CD4-positive, alpha-beta T cell (primary cell): ENCODE results near the gene FDX2. TPM values are rescaled to one million over a fixed set of nuclear protein-coding genes. Genes with fewer than 3 reads are reported as not detected.

Source experiments
- ATAC-seq: fragments of 200-7000 bp; cut with Tn5 transposase; one replicate; pipeline ENCODE4 v1.10.0; 2022; ENCODE audit warnings: mild to moderate bottlenecking; ENCODE audit not compliant: poor library complexity
- CTCF ChIA-PET: fragments of 350-600 bp; sonication (Branson Sonifier 250); formaldehyde crosslinking; loops from one replicate; lab custom pipeline; 2021; ENCODE audit warnings: antibody characterized with exemption, inconsistent platforms; lab: Charles Lee
- POLR2A ChIA-PET: fragments of 350-600 bp; sonication (Branson Sonifier 250); formaldehyde crosslinking; loops from one replicate; lab custom pipeline; 2021; ENCODE audit warnings: antibody characterized with exemption, inconsistent platforms; lab: Charles Lee
- DNase-seq, 14 experiments: peaks; one replicate each; pipeline ENCODE4 v3.0.0-alpha.2; 2013 to 2020; ENCODE audit warnings: mixed read lengths in 2 of 14
- H3K27ac ChIP-seq, 2 donors: one replicate each; pipeline versions ENCODE4 v1.5.1 to v1.7.0; 2013; ENCODE audit warnings: low read length in 2 of 2, low read depth in 1 of 2, mild to moderate bottlenecking in 1 of 2
- H3K27me3 ChIP-seq, 2 experiments: 1 replicate in 1 of 2; 2 replicates in 1 of 2; pipeline versions ENCODE4 v1.6.1 to v1.7.0; 2013; ENCODE audit warnings: low read length in 2 of 2, control low read depth in 1 of 2, mild to moderate bottlenecking in 1 of 2, moderate library complexity in 1 of 2; ENCODE audit not compliant: insufficient read depth in 2 of 2, control insufficient read depth in 1 of 2
- H3K36me3 ChIP-seq: one replicate; pipeline ENCODE4 v1.6.1; 2013; ENCODE audit warnings: low read length, control low read depth; ENCODE audit not compliant: insufficient read depth
- H3K4me1 ChIP-seq: one replicate; pipeline ENCODE4 v1.6.1; 2013; ENCODE audit warnings: low read length, control low read depth; ENCODE audit not compliant: insufficient read depth
- H3K4me3 ChIP-seq: one replicate; pipeline ENCODE4 v1.5.1; 2013; ENCODE audit warnings: mild to moderate bottlenecking, low read length, moderate library complexity
- H3K9me3 ChIP-seq, 2 experiments: 1 replicate in 1 of 2; 2 replicates in 1 of 2; pipeline versions ENCODE4 v1.6.1 to v1.7.0; 2013; ENCODE audit warnings: low read length in 2 of 2, mild to moderate bottlenecking in 2 of 2, control low read depth in 1 of 2, moderate library complexity in 1 of 2; ENCODE audit not compliant: control insufficient read depth in 1 of 2, insufficient read depth in 1 of 2
- H3K27ac Mint-ChIP-seq: one replicate; pipeline ENCODE4 v1.8.0; 2020; ENCODE audit warnings: mixed read lengths
- H3K27me3 Mint-ChIP-seq: one replicate; pipeline ENCODE4 v1.8.0; 2021; ENCODE audit warnings: mixed read lengths
- H3K36me3 Mint-ChIP-seq: one replicate; pipeline ENCODE4 v1.8.0; 2021; ENCODE audit warnings: low read depth, mixed read lengths
- H3K4me1 Mint-ChIP-seq: one replicate; pipeline ENCODE4 v1.8.0; 2021; ENCODE audit warnings: low read depth, mixed read lengths
- H3K4me3 Mint-ChIP-seq: one replicate; pipeline ENCODE4 v1.8.0; 2020; ENCODE audit warnings: mild to moderate bottlenecking, mixed read lengths
- H3K9me3 Mint-ChIP-seq: one replicate; pipeline ENCODE4 v1.8.0; 2020; ENCODE audit warnings: mixed read lengths
- intact Hi-C, 2 experiments: fragments of 100-400 bp; cut with DNase I in 1 of 2; cut with micrococcal nuclease in 1 of 2; formaldehyde crosslinking; loops; one replicate each; pipeline versions ENCODE4 v1.15.1 to v1.9.0; 2023 to 2025; cut with DNase I, micrococcal nuclease
- total RNA-seq, 174 experiments: library from RNA in 2 of 174; stranded (reverse) in 2 of 174; gene quantifications; one replicate each; pipeline ENCODE4 v1.2.3 and lab custom pipeline; 2021 to 2026
- TF ChIP-seq, protein P1 (sequence below): fragments of 200-600 bp; IDR thresholded peaks from one replicate; pipeline ENCODE4 v1.8.0; 2022; ENCODE audit warnings: antibody characterized with exemption, mild to moderate bottlenecking

Gene FDX2
- total RNA-seq, 2 experiments from 2014 or later, result 1.2 to 1.9 TPM

GRCh38 chr19:10290876-10291553, 24.8 kb downstream of the FDX2 start:
- peak overlapping the region; percentile 48 for H3K4me3 ChIP-seq
- peaks cover 89% of the 10 kb centered on the region for H3K27me3 Mint-ChIP-seq
- intact Hi-C loops, result no loop called here
- H3K27ac Mint-ChIP-seq, result no peak overlapping the region
- H3K27ac ChIP-seq, result no peak overlapping the region
- DNase-seq, result peak in 9 of 14 experiments; percentile 34 to 76 (median 47)
- TF ChIP-seq, protein P1, sequence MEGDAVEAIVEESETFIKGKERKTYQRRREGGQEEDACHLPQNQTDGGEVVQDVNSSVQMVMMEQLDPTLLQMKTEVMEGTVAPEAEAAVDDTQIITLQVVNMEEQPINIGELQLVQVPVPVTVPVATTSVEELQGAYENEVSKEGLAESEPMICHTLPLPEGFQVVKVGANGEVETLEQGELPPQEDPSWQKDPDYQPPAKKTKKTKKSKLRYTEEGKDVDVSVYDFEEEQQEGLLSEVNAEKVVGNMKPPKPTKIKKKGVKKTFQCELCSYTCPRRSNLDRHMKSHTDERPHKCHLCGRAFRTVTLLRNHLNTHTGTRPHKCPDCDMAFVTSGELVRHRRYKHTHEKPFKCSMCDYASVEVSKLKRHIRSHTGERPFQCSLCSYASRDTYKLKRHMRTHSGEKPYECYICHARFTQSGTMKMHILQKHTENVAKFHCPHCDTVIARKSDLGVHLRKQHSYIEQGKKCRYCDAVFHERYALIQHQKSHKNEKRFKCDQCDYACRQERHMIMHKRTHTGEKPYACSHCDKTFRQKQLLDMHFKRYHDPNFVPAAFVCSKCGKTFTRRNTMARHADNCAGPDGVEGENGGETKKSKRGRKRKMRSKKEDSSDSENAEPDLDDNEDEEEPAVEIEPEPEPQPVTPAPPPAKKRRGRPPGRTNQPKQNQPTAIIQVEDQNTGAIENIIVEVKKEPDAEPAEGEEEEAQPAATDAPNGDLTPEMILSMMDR, result no peak
- ChIA-PET CTCF (interaction anchor here (0.5 to 2.4 kb wide), 6 partner anchors 12 to 71 kb away, joined by 3 to 9 read pairs (median 3); partner anchors contain the start of gene ICAM1), POLR2A (interaction anchor here (1.3 to 5.0 kb wide), 4 partner anchors 20 to 98 kb away, joined by 3 to 39 read pairs (median 6); partner anchors contain the start of genes ICAM1 and RAVER1)
- peaks cover 2% of the 10 kb centered on the region for H3K36me3 ChIP-seq
- peaks cover 74% of the 10 kb centered on the region for H3K4me1 Mint-ChIP-seq
- peak; percentile 10 for ATAC-seq
- peaks cover 0 to 71% of the 10 kb centered on the region in 2 experiments for H3K9me3 ChIP-seq
- peaks cover 100% of the 10 kb centered on the region for H3K4me1 ChIP-seq
- H3K9me3 Mint-ChIP-seq, result no peaks in the 10 kb centered on the region
- peaks cover 86 to 87% of the 10 kb centered on the region in 2 experiments for H3K27me3 ChIP-seq
- H3K4me3 Mint-ChIP-seq, result peak overlapping the region; percentile 81
- peaks cover 7% of the 10 kb centered on the region for H3K36me3 Mint-ChIP-seq

DNA sequence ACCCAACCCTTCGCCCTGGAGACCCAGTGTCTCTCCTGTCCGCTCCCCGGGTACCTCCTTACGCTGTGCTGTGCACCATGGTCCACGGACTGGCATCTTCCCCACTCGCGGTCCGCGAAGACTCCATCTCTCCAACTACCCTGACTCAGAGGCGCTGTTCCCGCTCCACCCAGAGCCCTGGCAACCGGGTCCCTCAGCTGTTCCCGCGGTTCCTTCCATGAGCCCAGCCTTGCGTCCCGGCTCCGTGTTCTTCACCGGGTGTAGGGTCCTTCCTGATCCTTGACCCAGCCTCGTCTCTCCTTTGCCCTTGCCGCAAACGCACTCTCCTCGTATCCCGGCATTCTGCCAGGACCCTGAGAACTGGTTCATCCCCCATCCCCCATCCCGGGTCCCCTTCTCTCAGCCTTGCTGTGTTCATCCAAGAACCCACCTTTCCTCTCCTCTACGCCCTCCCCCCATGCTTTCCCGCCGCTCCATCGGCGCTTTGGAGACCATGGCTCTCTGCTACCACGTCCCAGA, 25.4 kb downstream of the FDX2 start:
- ChIA-PET CTCF (interaction anchor here (1.5 to 2.3 kb wide), 3 partner anchors 19 to 126 kb away, joined by 4 to 10 read pairs (median 6); partner anchors contain the start of gene ICAM1), POLR2A (interaction anchor here (1.6 to 5.0 kb wide), 2 partner anchors 20 to 24 kb away, joined by 4 to 39 read pairs; partner anchors contain the start of gene ICAM1)
- Mint-ChIP-seq H3K27me3 (peaks cover 83% of the 10 kb centered on the region), H3K9me3 (no peaks in the 10 kb centered on the region), H3K4me3 (peak overlapping the region; percentile 81), H3K4me1 (peaks cover 73% of the 10 kb centered on the region), H3K27ac (no peak overlapping the region), H3K36me3 (peaks cover 13% of the 10 kb centered on the region)
- Histone ChIP-seq H3K4me3 (peak overlapping the region; percentile 48), H3K36me3 (peaks cover 8% of the 10 kb centered on the region), H3K27me3 (peaks cover 81 to 82% of the 10 kb centered on the region in 2 experiments), H3K27ac (no peak overlapping the region), H3K4me1 (peaks cover 97% of the 10 kb centered on the region), H3K9me3 (peaks cover 0 to 71% of the 10 kb centered on the region in 2 experiments)
- ATAC-seq (no peak), DNase-seq (peak in 1 of 14 experiments; percentile 38)
- TF ChIP-seq, protein P1, result no peak
- intact Hi-C loops, result no loop called here

DNA sequence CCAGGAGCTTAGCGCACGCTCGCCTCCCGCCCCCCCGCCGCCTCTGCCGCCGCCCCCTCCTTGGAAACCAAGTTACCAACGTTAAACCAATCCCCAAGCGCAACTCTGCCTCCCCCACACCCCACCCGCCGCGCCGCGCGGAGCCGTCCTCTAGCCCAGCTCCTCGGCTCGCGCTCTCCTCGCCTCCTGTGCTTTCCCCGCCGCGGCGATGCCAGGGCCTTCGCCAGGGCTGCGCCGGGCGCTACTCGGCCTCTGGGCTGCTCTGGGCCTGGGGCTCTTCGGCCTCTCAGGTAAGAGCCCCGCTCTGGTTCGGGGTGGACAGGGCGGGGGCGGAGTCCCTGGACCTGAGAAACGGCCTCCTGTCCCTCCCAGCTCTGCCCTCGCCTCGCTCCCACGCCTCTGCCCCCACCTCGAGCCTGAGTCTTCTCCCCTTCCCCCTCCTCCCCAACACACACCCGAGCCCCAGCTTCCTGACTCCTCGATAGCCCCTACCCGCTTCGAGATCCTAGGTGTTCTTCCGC, 25.9 kb downstream of the FDX2 start, which contains the start of gene ICAM5:
ICAM5 (plus strand) TSS at position 117 of the 521 bp plus-strand sequence; CDS start at position 209, 92 bp downstream.
- Histone ChIP-seq H3K9me3 (peaks cover 0 to 66% of the 10 kb centered on the region in 2 experiments), H3K4me1 (peaks cover 92% of the 10 kb centered on the region), H3K4me3 (peak within 1 kb of the TSS; percentile 48), H3K27ac (no peak within 1 kb of the TSS), H3K27me3 (peaks cover 77% of the 10 kb centered on the region in 2 experiments), H3K36me3 (peaks cover 13% of the 10 kb centered on the region)
- POLR2A ChIA-PET, result interaction anchor here (0.6 to 5.0 kb wide), 4 partner anchors 19 to 122 kb away, joined by 3 to 39 read pairs (median 4); partner anchors contain the start of gene ICAM1
- Mint-ChIP-seq H3K36me3 (peaks cover 18% of the 10 kb centered on the region), H3K4me3 (peak within 1 kb of the TSS; percentile 81), H3K4me1 (peaks cover 73% of the 10 kb centered on the region), H3K9me3 (no peaks in the 10 kb centered on the region), H3K27ac (no peak within 1 kb of the TSS), H3K27me3 (peaks cover 78% of the 10 kb centered on the region)
- intact Hi-C loops, result loop anchor here in 1 of 2 experiments (5.0 kb wide), 1 partner anchor 42 kb away; the partner anchor contains the start of gene RAVER1
- peak in 4 of 14 experiments; percentile 23 to 63 (median 45) for DNase-seq
- CTCF ChIA-PET, result interaction anchor here (0.8 to 3.1 kb wide), 5 partner anchors 19 to 127 kb away, joined by 3 to 10 read pairs (median 6); partner anchors contain the start of gene ICAM1
- TF ChIP-seq, protein P1, result no peak
- ATAC-seq, result no peak
